ENCODE data around the gene AATK. TPM values are rescaled to one million over a fixed set of nuclear protein-coding genes. Genes with fewer than 3 reads are reported as not detected.

The AATK gene
- total and polyA plus RNA-seq, 9 of the 15 experiments (the other 6 are each of a cell fraction or from before 2014, with no cell fraction given) = 0.11 to 0.55 (median 0.38) TPM; not detected in 5

GRCh38 chr17:81095383-81095762 lies 70.6 kb downstream of the AATK start:
- peaks cover 58 to 100% of the 10 kb centered on the region in 2 experiments for H3K4me1 ChIP-seq (replicated peaks in 1 of 2; ENCODE audit: control insufficient read depth in 2 of 2, insufficient read depth in 2 of 2, low read length in 2 of 2)
- TF ChIP-seq GTF2B (IDR thresholded peaks at IDR 0.05; ENCODE audit: extremely low read depth, insufficient read length) (no peak), ATF3 (IDR thresholded peaks at IDR 0.05) (no peak), ATF3 (CRISPR knock-in tag; conservative IDR thresholded peaks at IDR 0.05) (no peak), HDAC2 (IDR thresholded peaks at IDR 0.05) (no peak), MEF2A (IDR thresholded peaks at IDR 0.05; ENCODE audit: control insufficient read depth, low read depth, low read length) (no peak), TCF7L2 (IDR thresholded peaks at IDR 0.05; ENCODE audit: low read depth, low read length) (no peak), SMARCE1 (IDR thresholded peaks at IDR 0.05) (no peak), ARID3B (CRISPR knock-in tag; IDR thresholded peaks at IDR 0.05; ENCODE audit: borderline replicate concordance) (no peak), MEIS2 (IDR thresholded peaks at IDR 0.05; ENCODE audit: partially characterized antibody) (peak; percentile 7), ZSCAN29 (IDR thresholded peaks at IDR 0.05) (no peak), ID3 (CRISPR knock-in tag; IDR thresholded peaks at IDR 0.05) (no peak), ID3 (tag; IDR thresholded peaks at IDR 0.05) (no peak)

More at GRCh38 chr17:81095383-81095762, 70.6 kb downstream of the AATK start:
- POLR2A ChIA-PET = interaction anchor here (0.7 to 1.3 kb wide), 6 partner anchors 15 to 111 kb away, joined by 3 to 5 read pairs (median 4); no protein-coding TSS in a partner anchor
- H3K9me1 ChIP-seq (ENCODE audit: control insufficient read depth, insufficient read depth, low read length) = peaks cover 5% of the 10 kb centered on the region
- BruUV-seq (replicated peaks) = no TSS peak
- H3K27me3 ChIP-seq (ENCODE audit: control insufficient read depth in 2 of 2, insufficient read depth in 2 of 2, low read length in 2 of 2) = no peaks in the 10 kb centered on the region
- FAIRE-seq = peak; percentile 64
- 0 out of 2 replicates have a peak, but pooled peaks cover 7% of the 10 kb centered on the region for H4K20me1 ChIP-seq (replicated peaks; ENCODE audit: control insufficient read depth, insufficient read depth, low read length)
- CTCF ChIA-PET (ENCODE audit: low intra/inter-chr PET ratio) = no interaction called here
- WGBS (ENCODE audit: insufficient coverage, low coverage, missing lambda C conversion rate) = 39% methylated on average over 13 of the region's 13 CpGs
- peak overlapping the region; percentile 45; the same call in 1 of the 2 replicates for H3K4me2 ChIP-seq (ENCODE audit: insufficient read depth, low read length)
- no peaks in the 10 kb centered on the region for H3K79me2 ChIP-seq (ENCODE audit: control insufficient read depth, insufficient read depth, low read length)
- peaks cover 29% of the 10 kb centered on the region; the same call in 2 of the 3 replicates for H3K36me3 ChIP-seq (ENCODE audit: control insufficient read depth, insufficient read depth, low read length)
- H3K9me3 ChIP-seq (replicated peaks; ENCODE audit: control insufficient read depth, insufficient read depth, low read depth, low read length) = no peaks in the 10 kb centered on the region
- peak overlapping the region; percentile 34 to 94; a peak in 3 of 4 replicates for H3K9ac ChIP-seq (ENCODE audit: insufficient read depth in 1 of 2, low read depth in 2 of 2, low read length in 2 of 2)
- no peak for DNase-seq (ENCODE audit: extremely low read depth in 1 of 4, low spot score in 3 of 4)
- in situ Hi-C loops (cut with MboI) = loop anchor here (5.0 kb wide), 1 partner anchor 108 kb away; no protein-coding TSS in a partner anchor
- ATAC-seq = no peak
- 0 out of 2 replicates have a peak overlapping the region, but pooled peaks have one; percentile 22 for H2AFZ ChIP-seq (ENCODE audit: low read depth, low read length)
- intact Hi-C loops (cut with micrococcal nuclease) = loop anchor here (5.0 kb wide), 2 partner anchors 53 to 78 kb away; no protein-coding TSS in a partner anchor
- no peak overlapping the region for H3K4me3 ChIP-seq
- H3K27ac ChIP-seq (ENCODE audit: extremely low read depth, low read depth, low read length) = peak overlapping the region; percentile 74; the same call in 2 of the 3 replicates
